H9 (cell line): ENCODE data around the gene MAD1L1. TPM values are rescaled to one million over a fixed set of nuclear protein-coding genes. Genes with fewer than 3 reads are reported as not detected.

ENCODE experiments used
- DNase-seq: peaks from one replicate; pipeline ENCODE4 v3.0.0-alpha.2; 2017
- H2AFZ ChIP-seq: one replicate; pipeline ENCODE4 v1.6.1; 2013; ENCODE audit warnings: mild to moderate bottlenecking, low read length, control low read depth, moderate library complexity
- H2AK5ac ChIP-seq: 2 replicates; pipeline ENCODE4 v1.6.1; 2013; ENCODE audit warnings: low read length, control low read depth, mixed read lengths; ENCODE audit not compliant: insufficient read length
- H2BK120ac ChIP-seq: one replicate; pipeline ENCODE4 v1.6.1; 2013; ENCODE audit warnings: low read depth, mild to moderate bottlenecking, low read length, control low read depth, inconsistent platforms; ENCODE audit not compliant: poor library complexity, severe bottlenecking
- H2BK12ac ChIP-seq: 2 replicates; pipeline ENCODE4 v1.6.1; 2013; ENCODE audit warnings: low read length, control low read depth, mixed read lengths, low read depth; ENCODE audit not compliant: insufficient read length
- H2BK15ac ChIP-seq: 2 replicates; pipeline ENCODE4 v1.6.1; 2013; ENCODE audit warnings: low read depth, low read length, control low read depth
- H2BK20ac ChIP-seq: one replicate; pipeline ENCODE4 v1.6.1; 2013; ENCODE audit warnings: low read depth, mild to moderate bottlenecking, low read length, control low read depth, inconsistent platforms; ENCODE audit not compliant: poor library complexity, severe bottlenecking
- H2BK5ac ChIP-seq: 2 replicates; pipeline ENCODE4 v1.6.1; 2013; ENCODE audit warnings: low read length, control low read depth, mixed read lengths; ENCODE audit not compliant: insufficient read length
- H3K14ac ChIP-seq: 2 replicates; pipeline ENCODE4 v1.6.1; 2013; ENCODE audit warnings: low read length, control low read depth; ENCODE audit not compliant: insufficient read depth
- H3K18ac ChIP-seq: 2 replicates; pipeline ENCODE4 v1.6.1; 2013; ENCODE audit warnings: low read depth, mild to moderate bottlenecking, mixed read lengths, low read length, control low read depth; ENCODE audit not compliant: insufficient read length
- H3K23ac ChIP-seq: 2 replicates; pipeline ENCODE4 v1.6.1; 2013; ENCODE audit warnings: low read length, control low read depth, mixed read lengths, low read depth; ENCODE audit not compliant: insufficient read length
- H3K23me2 ChIP-seq: 2 replicates; pipeline ENCODE4 v1.6.1; 2013; ENCODE audit warnings: low read depth, mild to moderate bottlenecking, mixed read lengths, low read length, control low read depth; ENCODE audit not compliant: insufficient read length, poor library complexity, severe bottlenecking
- H3K27ac ChIP-seq: 2 replicates; pipeline ENCODE4 v1.5.1; 2013; ENCODE audit warnings: low read length, control low read depth, mixed read lengths, low read depth; ENCODE audit not compliant: insufficient read length
- H3K27me3 ChIP-seq: 2 replicates; pipeline ENCODE4 v1.6.1; 2013; ENCODE audit warnings: low read length, control low read depth, inconsistent platforms; ENCODE audit not compliant: insufficient read depth
- H3K4ac ChIP-seq: 2 replicates; pipeline ENCODE4 v1.6.1; 2013; ENCODE audit warnings: low read depth, mild to moderate bottlenecking, control low read depth, inconsistent platforms, low read length, moderate library complexity
- H3K4me1 ChIP-seq: 2 replicates; pipeline ENCODE4 v1.6.1; 2013; ENCODE audit warnings: low read length, control low read depth, inconsistent platforms; ENCODE audit not compliant: insufficient read depth
- H3K4me2 ChIP-seq: 2 replicates; pipeline ENCODE4 v1.6.1; 2013; ENCODE audit warnings: low read length, control low read depth, mixed read lengths; ENCODE audit not compliant: insufficient read length, insufficient read depth
- H3K56ac ChIP-seq: 2 replicates; pipeline ENCODE4 v1.6.1; 2013; ENCODE audit warnings: low read depth, mild to moderate bottlenecking, mixed read lengths, low read length, control low read depth; ENCODE audit not compliant: insufficient read length
- H3K79me1 ChIP-seq: 2 replicates; pipeline ENCODE4 v1.6.1; 2013; ENCODE audit warnings: low read depth, mild to moderate bottlenecking, moderate library complexity, low read length, control low read depth, inconsistent platforms; ENCODE audit not compliant: insufficient read depth, poor library complexity, severe bottlenecking
- H3K79me2 ChIP-seq: 2 replicates; pipeline ENCODE4 v1.6.1; 2013; ENCODE audit warnings: low read length, control low read depth, inconsistent platforms; ENCODE audit not compliant: insufficient read depth
- H3K9ac ChIP-seq: 2 replicates; pipeline ENCODE4 v1.6.1; 2013; ENCODE audit warnings: low read length, control low read depth, mixed read lengths; ENCODE audit not compliant: insufficient read length; ENCODE audit errors: extremely low read depth
- H3K9me3 ChIP-seq: one replicate; pipeline ENCODE4 v1.6.1; 2013; ENCODE audit warnings: low read depth, low read length, inconsistent platforms; ENCODE audit not compliant: control insufficient read depth
- H3T11ph ChIP-seq: one replicate; pipeline ENCODE4 v1.6.1; 2013; ENCODE audit warnings: mild to moderate bottlenecking, low read length, control low read depth, inconsistent platforms
- H4K20me1 ChIP-seq: one replicate; pipeline ENCODE4 v1.6.1; 2013; ENCODE audit not compliant: control insufficient read depth, insufficient read length, insufficient read depth
- H4K5ac ChIP-seq: 2 replicates; pipeline ENCODE4 v1.6.1; 2013; ENCODE audit warnings: low read depth, mild to moderate bottlenecking, mixed read lengths, low read length, control low read depth; ENCODE audit not compliant: insufficient read length
- H4K8ac ChIP-seq: replicated peaks from 2 replicates; pipeline ENCODE4 v1.6.1; 2013; ENCODE audit warnings: low read length, control low read depth, mixed read lengths, low read depth; ENCODE audit not compliant: insufficient read length
- H4K91ac ChIP-seq: 2 replicates; pipeline ENCODE4 v1.6.1; 2013; ENCODE audit warnings: low read depth, mild to moderate bottlenecking, moderate library complexity, mixed read lengths, low read length, control low read depth; ENCODE audit not compliant: insufficient read length
- H3K27ac Mint-ChIP-seq, 3 experiments: 2 replicates in 2 of 3; 3 replicates in 1 of 3; pipeline ENCODE4 v1.8.0; 2020 to 2021; ENCODE audit warnings: mixed read lengths in 3 of 3, mild to moderate bottlenecking in 1 of 3, moderate library complexity in 1 of 3
- H3K27me3 Mint-ChIP-seq: 2 replicates; pipeline ENCODE4 v1.8.0; 2021; ENCODE audit warnings: low read depth, mild to moderate bottlenecking, moderate library complexity, mixed read lengths
- H3K36me3 Mint-ChIP-seq, 3 experiments: 2 replicates in 2 of 3; 3 replicates in 1 of 3; pipeline ENCODE4 v1.8.0; 2020 to 2021; ENCODE audit warnings: low read depth in 3 of 3, mixed read lengths in 3 of 3; ENCODE audit not compliant: insufficient read depth in 1 of 3
- H3K4me1 Mint-ChIP-seq, 2 experiments: 2 replicates each; pipeline ENCODE4 v1.8.0; 2020; ENCODE audit warnings: mixed read lengths in 2 of 2
- H3K4me3 Mint-ChIP-seq, 2 experiments: 2 replicates in 1 of 2; 3 replicates in 1 of 2; pipeline ENCODE4 v1.8.0; 2020 to 2021; ENCODE audit warnings: mild to moderate bottlenecking in 2 of 2, mixed read lengths in 2 of 2, moderate library complexity in 1 of 2
- H3K9me3 Mint-ChIP-seq, 2 experiments: 2 replicates in 1 of 2; 3 replicates in 1 of 2; pipeline ENCODE4 v1.8.0; 2020; ENCODE audit warnings: mild to moderate bottlenecking in 2 of 2, mixed read lengths in 2 of 2, moderate library complexity in 1 of 2
- CTCF ChIP-seq: fragments of 200-600 bp; sonication (generic); conservative IDR thresholded peaks from 3 replicates; pipeline ENCODE4 v1.8.0; 2021; ENCODE audit warnings: antibody characterized with exemption, mild to moderate bottlenecking
- WGBS: extraction: QIAGEN DNeasy Blood & Tissue Kit; methylation state at CpG from one replicate; pipeline ENCODE4 v1.1.7; 2013; ENCODE audit warnings: missing lambda C conversion rate, low lambda C conversion rate, mixed read lengths; ENCODE audit not compliant: insufficient read length; ENCODE audit errors: extremely low coverage; 5-methylcytosine and 5-hydroxymethylcytosine counted together
- total RNA-seq: library from RNA; stranded (reverse); gene quantifications from 2 replicates; pipeline ENCODE4 v1.2.1, GENCODE V29; 2021

Gene MAD1L1
- total RNA-seq, 1 experiment from 2014 or later, result 39.0 TPM

GRCh38 chr7:1927937-1928644 lies 304.7 kb downstream of the MAD1L1 start:
- no peaks in the 10 kb centered on the region for H4K20me1 ChIP-seq
- H4K5ac ChIP-seq, result no peak overlapping the region
- no peak overlapping the region for H3K23ac ChIP-seq
- no peak overlapping the region for H2BK20ac ChIP-seq
- H2BK15ac ChIP-seq, result no peak overlapping the region
- no peak overlapping the region for H3K4me2 ChIP-seq
- no peaks in the 10 kb centered on the region for H3K79me2 ChIP-seq
- TF ChIP-seq CTCF, result no peak
- H3K27me3 Mint-ChIP-seq, result no peaks in the 10 kb centered on the region; the same call in 1 of the 2 replicates
- H3K36me3 Mint-ChIP-seq, result peaks cover 5 to 7% (median 5%) of the 10 kb centered on the region in 3 experiments; a peak in 5 of 7 replicates
- no peak overlapping the region for H4K91ac ChIP-seq
- H3K4ac ChIP-seq, result no peak overlapping the region
- H3K4me1 ChIP-seq, result no peaks in the 10 kb centered on the region
- H2AK5ac ChIP-seq, result no peak overlapping the region
- peaks cover 4 to 9% of the 10 kb centered on the region in 2 experiments; a peak in 4 of 5 replicates for H3K9me3 Mint-ChIP-seq
- H3K9ac ChIP-seq, result no peak overlapping the region
- H2BK12ac ChIP-seq, result no peak overlapping the region
- no peaks in the 10 kb centered on the region for H3K9me3 ChIP-seq
- H3K18ac ChIP-seq, result no peak overlapping the region
- no peak overlapping the region for H3K14ac ChIP-seq
- no peaks in the 10 kb centered on the region for H3K23me2 ChIP-seq
- no peaks in the 10 kb centered on the region for H3K4me1 Mint-ChIP-seq
- H2AFZ ChIP-seq, result no peak overlapping the region
- no CpG with 5 or more reads among the region's 35 CpGs for WGBS
- no peaks in the 10 kb centered on the region for H3K27me3 ChIP-seq
- H3K27ac ChIP-seq, result no peak overlapping the region
- no peak overlapping the region for H4K8ac ChIP-seq
- no peak overlapping the region for H3K56ac ChIP-seq
- no peak overlapping the region for H2BK120ac ChIP-seq
- no peak overlapping the region for H2BK5ac ChIP-seq
- H3T11ph ChIP-seq, result no peak overlapping the region
- DNase-seq, result no peak
- H3K27ac Mint-ChIP-seq, result peak overlapping the region in 1 of 3 experiments; percentile 62; a peak in 3 of 7 replicates
- no peaks in the 10 kb centered on the region for H3K79me1 ChIP-seq
- H3K4me3 Mint-ChIP-seq, result no peak overlapping the region
